HG03103 (cell line): Measurements from ENCODE around the gene PREB.

ENCODE experiments used
- ATAC-seq: cut with Tn5 transposase; IDR thresholded peaks from one replicate; pipeline ENCODE4 v1.9.1; 2021; ENCODE audit warnings: low read depth; ENCODE audit not compliant: unreplicated experiment

PREB gene

DNA sequence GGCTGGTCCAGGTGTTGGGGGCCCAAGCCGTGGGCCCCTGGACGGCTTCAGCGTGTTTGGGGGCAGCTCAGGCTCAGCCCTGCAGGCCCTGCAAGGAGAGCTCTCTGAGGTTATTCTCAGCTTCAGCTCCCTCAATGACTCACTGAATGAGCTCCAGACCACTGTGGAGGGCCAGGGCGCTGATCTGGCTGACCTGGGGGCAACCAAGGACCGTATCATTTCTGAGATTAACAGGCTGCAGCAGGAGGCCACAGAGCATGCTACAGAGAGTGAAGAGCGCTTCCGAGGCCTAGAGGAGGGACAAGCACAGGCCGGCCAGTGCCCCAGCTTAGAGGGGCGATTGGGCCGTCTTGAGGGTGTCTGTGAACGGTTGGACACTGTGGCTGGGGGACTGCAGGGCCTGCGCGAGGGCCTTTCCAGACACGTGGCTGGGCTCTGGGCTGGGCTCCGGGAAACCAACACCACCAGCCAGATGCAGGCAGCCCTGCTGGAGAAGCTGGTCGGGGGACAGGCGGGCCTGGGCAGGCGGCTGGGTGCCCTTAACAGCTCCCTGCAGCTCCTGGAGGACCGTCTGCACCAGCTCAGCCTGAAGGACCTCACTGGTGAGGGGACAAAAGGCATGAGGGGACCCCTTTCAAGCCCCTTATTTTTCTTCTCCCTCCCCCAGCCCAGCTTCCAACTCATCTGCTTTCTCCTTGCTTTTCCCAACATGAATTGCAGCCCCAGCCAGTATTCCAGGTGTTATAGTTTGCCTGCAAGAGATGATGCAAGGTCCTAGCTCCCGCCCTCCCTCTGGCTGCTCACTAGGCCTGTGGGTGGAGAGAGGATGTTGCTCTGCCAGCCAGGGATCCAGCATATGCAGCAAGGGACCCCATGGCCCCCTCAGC lies 50.8 kb downstream of the PREB start:
- no peak for ATAC-seq

DNA sequence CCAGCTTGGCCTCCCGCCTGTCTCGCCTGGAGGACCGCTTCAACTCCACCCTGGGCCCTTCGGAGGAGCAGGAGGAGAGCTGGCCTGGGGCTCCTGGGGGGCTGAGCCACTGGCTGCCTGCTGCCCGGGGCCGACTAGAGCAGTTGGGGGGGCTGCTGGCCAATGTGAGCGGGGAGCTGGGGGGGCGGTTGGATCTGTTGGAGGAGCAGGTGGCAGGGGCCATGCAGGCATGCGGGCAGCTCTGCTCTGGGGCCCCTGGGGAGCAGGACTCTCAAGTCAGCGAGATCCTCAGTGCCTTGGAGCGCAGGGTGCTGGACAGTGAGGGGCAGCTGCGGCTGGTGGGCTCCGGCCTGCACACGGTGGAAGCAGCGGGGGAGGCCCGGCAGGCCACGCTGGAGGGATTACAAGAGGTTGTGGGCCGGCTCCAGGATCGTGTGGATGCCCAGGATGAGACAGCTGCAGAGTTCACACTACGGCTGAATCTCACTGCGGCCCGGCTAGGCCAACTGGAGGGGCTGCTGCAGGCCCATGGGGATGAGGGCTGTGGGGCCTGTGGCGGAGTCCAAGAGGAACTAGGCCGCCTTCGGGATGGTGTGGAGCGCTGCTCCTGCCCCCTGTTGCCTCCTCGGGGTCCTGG lies 51.5 kb downstream of the PREB start:
- no peak for ATAC-seq

DNA sequence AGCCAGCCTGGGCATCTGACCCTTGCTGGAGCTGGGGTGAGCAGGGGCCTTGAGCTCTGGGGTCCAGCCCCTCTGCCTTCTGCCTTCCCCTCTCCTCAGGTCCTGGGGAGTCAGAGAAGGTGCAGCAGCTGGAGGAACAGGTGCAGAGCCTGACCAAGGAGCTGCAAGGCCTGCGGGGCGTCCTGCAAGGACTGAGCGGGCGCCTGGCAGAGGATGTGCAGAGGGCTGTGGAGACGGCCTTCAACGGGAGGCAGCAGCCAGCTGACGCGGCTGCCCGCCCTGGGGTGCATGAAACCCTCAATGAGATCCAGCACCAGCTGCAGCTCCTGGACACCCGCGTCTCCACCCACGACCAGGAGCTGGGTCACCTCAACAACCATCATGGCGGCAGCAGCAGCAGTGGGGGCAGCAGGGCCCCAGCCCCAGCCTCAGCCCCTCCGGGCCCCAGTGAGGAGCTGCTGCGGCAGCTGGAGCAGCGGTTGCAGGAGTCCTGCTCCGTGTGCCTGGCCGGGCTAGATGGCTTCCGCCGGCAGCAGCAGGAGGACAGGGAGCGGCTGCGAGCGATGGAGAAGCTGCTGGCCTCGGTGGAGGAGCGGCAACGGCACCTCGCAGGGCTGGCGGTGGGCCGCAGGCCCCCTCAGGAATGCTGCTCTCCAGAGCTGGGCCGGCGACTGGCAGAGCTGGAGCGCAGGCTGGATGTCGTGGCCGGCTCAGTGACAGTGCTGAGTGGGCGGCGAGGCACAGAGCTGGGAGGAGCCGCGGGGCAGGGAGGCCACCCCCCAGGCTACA lies 52.3 kb downstream of the PREB start:
- ATAC-seq: no peak
